ENCODE data around the gene NRAS.

NRAS gene

GRCh38 chr1:114701931-114702330 is 14.6 kb downstream of the NRAS start:
- no peak for DNase-seq (ENCODE audit: extremely low read depth, low read depth)
- TF ChIP-seq CTCF (IDR thresholded peaks at IDR 0.05; ENCODE audit: low read depth, low read length, missing control alignments): no peak
- no peak overlapping the region for H3K4me3 ChIP-seq (replicated peaks; ENCODE audit: low read depth, low read length)

GRCh38 chr1:114700036-114700600 is 16.5 kb downstream of the NRAS start:
- TF ChIP-seq CTCF (IDR thresholded peaks at IDR 0.05; ENCODE audit: low read depth, low read length, missing control alignments): no peak
- no peak overlapping the region for H3K4me3 ChIP-seq (replicated peaks; ENCODE audit: low read depth, low read length)
- no peak for DNase-seq (ENCODE audit: extremely low read depth, low read depth)

- no peak overlapping the region for H3K4me3 ChIP-seq (replicated peaks; ENCODE audit: low read depth, low read length)
- no peak for TF ChIP-seq CTCF (IDR thresholded peaks at IDR 0.05; ENCODE audit: low read depth, low read length, missing control alignments)
- DNase-seq (ENCODE audit: extremely low read depth, low read depth): no peak
These were observed 19.8 kb downstream of the NRAS start for GRCh38 chr1:114696810-114697209.

- no peak within 1 kb of the TSS for H3K4me3 ChIP-seq (replicated peaks; ENCODE audit: low read depth, low read length)
- TF ChIP-seq CTCF (IDR thresholded peaks at IDR 0.05; ENCODE audit: low read depth, low read length, missing control alignments): no peak
- DNase-seq (ENCODE audit: extremely low read depth, low read depth): no peak
These were observed 21.0 kb downstream of the NRAS start, which contains the start of gene AMPD1 for GRCh38 chr1:114695430-114696058. TSS of gene AMPD1 (minus strand) at chr1:114695546. CDS start at chr1:114695471, 75 bp downstream.

GRCh38 chr1:114694540-114695310 is 21.8 kb downstream of the NRAS start:
- DNase-seq (ENCODE audit: extremely low read depth, low read depth): no peak
- TF ChIP-seq CTCF (IDR thresholded peaks at IDR 0.05; ENCODE audit: low read depth, low read length, missing control alignments): no peak
- no peak overlapping the region for H3K4me3 ChIP-seq (replicated peaks; ENCODE audit: low read depth, low read length)

GRCh38 chr1:114692947-114693346 is 23.6 kb downstream of the NRAS start:
- DNase-seq (ENCODE audit: extremely low read depth, low read depth): no peak
- H3K4me3 ChIP-seq (replicated peaks; ENCODE audit: low read depth, low read length): no peak overlapping the region
- no peak for TF ChIP-seq CTCF (IDR thresholded peaks at IDR 0.05; ENCODE audit: low read depth, low read length, missing control alignments)

Measured in HFF-Myc (cell line).